CD4-positive, alpha-beta T cell (primary cell): ENCODE data around the gene RAB31. TPM values are rescaled to one million over a fixed set of nuclear protein-coding genes. Genes with fewer than 3 reads are reported as not detected.

Experiments
- ATAC-seq: fragments of 200-7000 bp; cut with Tn5 transposase; one replicate; pipeline ENCODE4 v1.10.0; 2022; ENCODE audit warnings: mild to moderate bottlenecking; ENCODE audit not compliant: poor library complexity
- CTCF ChIA-PET: fragments of 350-600 bp; sonication (Branson Sonifier 250); formaldehyde crosslinking; loops from one replicate; lab custom pipeline; 2021; ENCODE audit warnings: antibody characterized with exemption, inconsistent platforms; lab: Charles Lee
- POLR2A ChIA-PET: fragments of 350-600 bp; sonication (Branson Sonifier 250); formaldehyde crosslinking; loops from one replicate; lab custom pipeline; 2021; ENCODE audit warnings: antibody characterized with exemption, inconsistent platforms; lab: Charles Lee
- DNase-seq, 14 experiments: peaks; one replicate each; pipeline ENCODE4 v3.0.0-alpha.2; 2013 to 2020; ENCODE audit warnings: mixed read lengths in 2 of 14
- H3K27ac ChIP-seq, 2 donors: one replicate each; pipeline versions ENCODE4 v1.5.1 to v1.7.0; 2013; ENCODE audit warnings: low read length in 2 of 2, low read depth in 1 of 2, mild to moderate bottlenecking in 1 of 2
- H3K27me3 ChIP-seq, 2 experiments: 1 replicate in 1 of 2; 2 replicates in 1 of 2; pipeline versions ENCODE4 v1.6.1 to v1.7.0; 2013; ENCODE audit warnings: low read length in 2 of 2, control low read depth in 1 of 2, mild to moderate bottlenecking in 1 of 2, moderate library complexity in 1 of 2; ENCODE audit not compliant: insufficient read depth in 2 of 2, control insufficient read depth in 1 of 2
- H3K36me3 ChIP-seq: one replicate; pipeline ENCODE4 v1.6.1; 2013; ENCODE audit warnings: low read length, control low read depth; ENCODE audit not compliant: insufficient read depth
- H3K4me1 ChIP-seq: one replicate; pipeline ENCODE4 v1.6.1; 2013; ENCODE audit warnings: low read length, control low read depth; ENCODE audit not compliant: insufficient read depth
- H3K4me3 ChIP-seq: one replicate; pipeline ENCODE4 v1.5.1; 2013; ENCODE audit warnings: mild to moderate bottlenecking, low read length, moderate library complexity
- H3K9me3 ChIP-seq, 2 experiments: 1 replicate in 1 of 2; 2 replicates in 1 of 2; pipeline versions ENCODE4 v1.6.1 to v1.7.0; 2013; ENCODE audit warnings: low read length in 2 of 2, mild to moderate bottlenecking in 2 of 2, control low read depth in 1 of 2, moderate library complexity in 1 of 2; ENCODE audit not compliant: control insufficient read depth in 1 of 2, insufficient read depth in 1 of 2
- H3K27ac Mint-ChIP-seq: one replicate; pipeline ENCODE4 v1.8.0; 2020; ENCODE audit warnings: mixed read lengths
- H3K27me3 Mint-ChIP-seq: one replicate; pipeline ENCODE4 v1.8.0; 2021; ENCODE audit warnings: mixed read lengths
- H3K36me3 Mint-ChIP-seq: one replicate; pipeline ENCODE4 v1.8.0; 2021; ENCODE audit warnings: low read depth, mixed read lengths
- H3K4me1 Mint-ChIP-seq: one replicate; pipeline ENCODE4 v1.8.0; 2021; ENCODE audit warnings: low read depth, mixed read lengths
- H3K4me3 Mint-ChIP-seq: one replicate; pipeline ENCODE4 v1.8.0; 2020; ENCODE audit warnings: mild to moderate bottlenecking, mixed read lengths
- H3K9me3 Mint-ChIP-seq: one replicate; pipeline ENCODE4 v1.8.0; 2020; ENCODE audit warnings: mixed read lengths
- CTCF ChIP-seq: fragments of 200-600 bp; IDR thresholded peaks from one replicate; pipeline ENCODE4 v1.8.0; 2022; ENCODE audit warnings: antibody characterized with exemption, mild to moderate bottlenecking
- intact Hi-C, 2 experiments: fragments of 100-400 bp; cut with DNase I in 1 of 2; cut with micrococcal nuclease in 1 of 2; formaldehyde crosslinking; loops; one replicate each; pipeline versions ENCODE4 v1.15.1 to v1.9.0; 2023 to 2025; cut with DNase I, micrococcal nuclease
- total RNA-seq, 174 experiments: library from RNA in 2 of 174; stranded (reverse) in 2 of 174; gene quantifications; one replicate each; pipeline ENCODE4 v1.2.3 and lab custom pipeline; 2021 to 2026

RAB31 gene
- total RNA-seq, 2 experiments from 2014 or later: 1.1 to 1.3 TPM

GRCh38 chr18:9822587-9823185 lies 114.6 kb downstream of the RAB31 start:
- no peak overlapping the region for H3K4me3 ChIP-seq
- no peak overlapping the region for H3K4me3 Mint-ChIP-seq
- H3K4me1 ChIP-seq: no peaks in the 10 kb centered on the region
- H3K9me3 Mint-ChIP-seq: peaks cover 2% of the 10 kb centered on the region
- DNase-seq (no peak), ATAC-seq (no peak)
- intact Hi-C loops: no loop called here
- no peak for TF ChIP-seq CTCF
- H3K27ac ChIP-seq: no peak overlapping the region
- peaks cover 6% of the 10 kb centered on the region for H3K27me3 Mint-ChIP-seq
- no peaks in the 10 kb centered on the region for H3K36me3 ChIP-seq
- H3K27me3 ChIP-seq: no peaks in the 10 kb centered on the region
- H3K9me3 ChIP-seq: no peaks in the 10 kb centered on the region
- H3K36me3 Mint-ChIP-seq: no peaks in the 10 kb centered on the region
- H3K27ac Mint-ChIP-seq: no peak overlapping the region
- ChIA-PET CTCF (no interaction called here), POLR2A (no interaction called here)
- no peaks in the 10 kb centered on the region for H3K4me1 Mint-ChIP-seq

- Mint-ChIP-seq H3K4me1 (no peaks in the 10 kb centered on the region), H3K27me3 (peaks cover 6% of the 10 kb centered on the region), H3K4me3 (no peak overlapping the region), H3K9me3 (no peaks in the 10 kb centered on the region), H3K36me3 (no peaks in the 10 kb centered on the region), H3K27ac (no peak overlapping the region)
- ChIA-PET CTCF (no interaction called here), POLR2A (no interaction called here)
- no peaks in the 10 kb centered on the region for H3K9me3 ChIP-seq
- ATAC-seq (no peak), DNase-seq (no peak)
- H3K4me3 ChIP-seq: no peak overlapping the region
- TF ChIP-seq CTCF: no peak
- H3K36me3 ChIP-seq: no peaks in the 10 kb centered on the region
- no peak overlapping the region for H3K27ac ChIP-seq
- no peaks in the 10 kb centered on the region for H3K4me1 ChIP-seq
- H3K27me3 ChIP-seq: no peaks in the 10 kb centered on the region
- intact Hi-C loops: no loop called here
These were observed 115.8 kb downstream of the RAB31 start for GRCh38 chr18:9823805-9824473.

- CTCF ChIA-PET: no interaction called here
- Histone ChIP-seq H3K9me3 (no peaks in the 10 kb centered on the region), H3K4me3 (no peak overlapping the region), H3K27ac (no peak overlapping the region), H3K36me3 (no peaks in the 10 kb centered on the region), H3K4me1 (no peaks in the 10 kb centered on the region), H3K27me3 (no peaks in the 10 kb centered on the region)
- intact Hi-C loops: no loop called here
- Mint-ChIP-seq H3K27me3 (peaks cover 6% of the 10 kb centered on the region), H3K36me3 (no peaks in the 10 kb centered on the region), H3K9me3 (no peaks in the 10 kb centered on the region), H3K4me3 (no peak overlapping the region), H3K4me1 (no peaks in the 10 kb centered on the region), H3K27ac (no peak overlapping the region)
- ATAC-seq (no peak), DNase-seq (no peak)
- POLR2A ChIA-PET: no interaction called here
- no peak for TF ChIP-seq CTCF
These were observed 116.4 kb downstream of the RAB31 start for GRCh38 chr18:9824474-9824832.
